ENCODE data around the gene SYNPR.

DNA sequence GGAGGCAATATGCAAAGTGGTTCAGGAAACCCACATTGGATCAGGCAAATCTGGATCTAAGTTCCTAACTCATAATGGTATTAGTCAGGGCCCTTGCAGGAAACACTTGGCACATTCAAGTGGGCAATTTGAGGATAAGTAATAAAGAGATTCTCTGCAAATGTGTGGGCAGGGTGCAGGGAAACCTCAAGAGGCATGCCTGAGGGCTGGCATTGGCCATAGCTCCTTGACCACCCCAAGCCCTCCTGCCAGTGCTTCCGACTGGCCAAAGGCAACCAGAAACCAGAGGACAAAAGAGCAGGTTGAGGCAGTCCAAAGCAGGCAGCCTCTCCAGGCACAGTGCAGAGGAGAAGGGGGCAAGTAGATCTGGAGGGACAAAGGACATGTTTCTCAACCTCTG lies 243.5 kb downstream of the SYNPR start:
- TF ChIP-seq EZH2 (IDR thresholded peaks at IDR 0.05) (no peak), POLR2AphosphoS5 (IDR thresholded peaks at IDR 0.05; ENCODE audit: borderline replicate concordance, low read depth, low read length) (no peak), FOXP2 (optimal IDR thresholded peaks at IDR 0.05; ENCODE audit: control extremely low read depth, extremely low read length, insufficient read depth) (no peak)
